ENCODE data around the gene LSS. TPM values are rescaled to one million over a fixed set of nuclear protein-coding genes. Genes with fewer than 3 reads are reported as not detected.

The LSS gene
- total RNA-seq (2014; rRNA removed; shearing (Covaris generic)) = 15.6 and 19.3 TPM in 2 replicates
- 28.1 and 30.4 TPM in 2 replicates for polyA plus RNA-seq (2015; cell fraction: cytosol; rRNA removed)
- 103 and 112 TPM in 2 replicates for polyA plus RNA-seq (2015; cell fraction: nucleus; rRNA removed)

DNA sequence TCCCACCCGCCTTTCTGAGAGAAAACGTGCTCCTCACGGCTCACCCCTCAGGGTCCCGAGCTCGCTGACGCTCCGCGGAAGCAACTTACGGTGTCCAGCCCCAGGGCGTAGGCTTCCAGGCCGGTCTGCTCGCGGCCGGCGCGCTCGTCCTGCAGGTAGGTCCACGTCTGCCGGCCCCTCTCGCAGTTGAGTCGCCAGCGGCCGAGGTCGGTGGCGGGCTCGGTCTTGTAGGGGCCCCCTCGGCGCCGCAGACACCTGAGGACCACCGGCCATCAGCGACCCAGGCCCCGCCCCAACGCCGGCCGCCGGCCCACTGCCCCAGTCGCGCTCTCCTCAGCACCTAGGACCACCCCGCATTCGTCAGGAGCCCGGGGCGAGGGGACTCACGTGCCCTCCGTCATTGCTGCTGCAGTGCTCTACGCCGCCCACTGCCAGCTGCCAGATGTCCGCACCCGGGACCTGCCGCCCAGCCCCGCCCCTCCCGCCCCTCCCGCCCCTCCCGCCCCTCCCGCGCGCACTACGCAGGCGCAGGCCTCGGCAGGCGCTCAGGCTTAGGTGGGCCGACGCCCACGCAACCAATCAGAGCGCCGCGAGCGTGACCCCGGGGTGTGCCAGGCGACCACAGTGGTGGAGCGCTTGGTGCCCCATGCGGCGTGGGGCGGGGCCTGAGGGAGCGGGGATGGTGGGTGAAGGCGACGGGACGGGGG, at the start of gene LSS:
Gene LSS, minus strand, starts transcription at position 430 of the 707 bp plus-strand sequence. Its CDS starts 29 bp downstream, at position 401.
- in situ Hi-C loops (cut with HindIII; ENCODE audit: low pct_unique_long_range_greater_than_20kb, low sequenced_read_pairs) = no loop called here
- DNase-seq (ENCODE audit: low read depth, low spot score) = peak; percentile 95

DNA sequence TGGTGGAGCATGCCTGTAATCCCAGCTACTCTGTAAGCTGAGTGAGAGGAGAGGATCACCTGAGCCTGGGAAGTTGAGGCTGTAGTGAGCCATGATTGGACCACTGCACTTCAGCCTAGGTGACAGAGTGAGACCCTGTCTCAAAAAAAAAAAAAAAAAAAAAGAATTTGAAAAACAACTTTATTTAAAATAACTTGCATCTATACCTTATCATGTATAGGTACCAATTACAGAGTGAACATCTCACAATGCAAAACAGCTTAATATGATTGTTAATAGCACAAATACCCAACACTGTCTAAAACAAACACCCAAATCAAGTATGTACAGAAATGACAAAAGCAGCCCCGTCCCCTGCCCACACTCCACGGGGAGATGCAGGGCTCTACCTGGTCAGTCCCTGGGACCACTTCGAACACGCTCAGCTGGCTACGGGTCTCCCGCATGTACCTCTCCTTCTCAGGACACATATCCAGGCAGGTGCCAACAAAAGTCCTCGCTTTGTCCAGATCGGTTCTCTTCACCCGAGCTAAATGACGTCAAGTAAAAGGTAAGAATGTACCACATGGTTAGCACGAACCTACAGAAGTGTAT, 46.3 kb upstream of the LSS start:
- in situ Hi-C loops (cut with HindIII; ENCODE audit: low pct_unique_long_range_greater_than_20kb, low sequenced_read_pairs) = no loop called here
- no peak for DNase-seq (ENCODE audit: low read depth, low spot score)

DNA sequence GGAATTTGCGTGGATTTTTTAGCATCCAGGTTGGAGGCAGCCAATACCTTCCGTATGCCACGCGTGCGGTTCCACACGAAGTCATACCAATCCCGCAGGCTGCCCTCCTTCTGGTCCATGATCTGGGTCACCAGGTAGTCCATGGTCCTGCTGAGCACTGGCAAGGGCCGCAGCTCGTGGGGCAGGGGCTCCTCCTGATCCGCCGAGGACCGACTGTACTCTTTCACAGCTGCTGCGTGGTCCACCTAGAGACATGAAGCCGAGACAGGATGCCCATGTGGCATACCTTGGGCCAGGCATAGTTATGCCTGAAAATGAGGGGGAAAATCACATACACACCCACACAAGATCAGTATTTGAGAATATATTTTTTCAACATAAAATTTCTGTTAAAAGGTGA, 44.8 kb upstream of the LSS start:
- in situ Hi-C loops (cut with HindIII; ENCODE audit: low pct_unique_long_range_greater_than_20kb, low sequenced_read_pairs) = no loop called here
- DNase-seq (ENCODE audit: low read depth, low spot score) = no peak

DNA sequence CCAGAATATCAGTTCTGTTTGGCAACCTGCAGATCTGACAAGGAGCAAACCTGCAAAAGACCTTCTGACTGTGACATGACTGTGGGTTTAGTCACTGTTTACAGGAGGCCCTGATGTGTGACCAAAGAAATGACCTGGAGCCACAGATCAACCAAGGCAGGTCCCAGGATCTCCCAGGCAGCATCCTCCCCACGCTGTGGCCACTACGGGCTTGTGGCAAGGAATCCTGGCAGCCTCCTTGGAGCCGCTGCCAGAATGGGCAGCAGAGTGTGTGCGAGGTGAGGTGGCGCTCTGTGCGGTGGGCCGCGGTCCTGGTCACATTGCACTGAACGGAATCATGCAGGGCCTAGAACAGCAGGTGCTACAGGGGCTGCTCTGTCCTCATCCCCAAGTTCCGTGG, 40.9 kb upstream of the LSS start:
- no peak for DNase-seq (ENCODE audit: low read depth, low spot score)
- in situ Hi-C loops (cut with HindIII; ENCODE audit: low pct_unique_long_range_greater_than_20kb, low sequenced_read_pairs) = no loop called here

DNA sequence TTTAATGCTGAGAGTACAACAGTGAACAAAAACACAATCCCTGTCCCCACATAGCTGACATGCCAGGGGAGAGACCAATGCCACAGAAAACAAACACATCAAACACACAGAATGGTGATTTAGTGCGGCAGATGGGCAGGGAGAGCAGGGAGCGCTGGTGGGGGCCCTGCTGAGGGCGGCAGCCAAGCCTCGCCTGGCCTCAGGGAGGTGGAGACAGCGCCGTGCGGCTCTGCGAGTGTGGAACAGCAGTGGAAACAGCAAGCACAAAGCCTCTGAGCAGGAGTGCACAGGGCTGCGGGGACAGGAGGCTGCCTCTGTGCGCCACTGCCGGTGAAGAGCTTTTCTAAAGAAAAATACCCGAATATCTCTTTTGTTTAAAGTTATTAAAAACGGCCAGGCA, 39.8 kb upstream of the LSS start:
- in situ Hi-C loops (cut with HindIII; ENCODE audit: low pct_unique_long_range_greater_than_20kb, low sequenced_read_pairs) = no loop called here
- no peak for DNase-seq (ENCODE audit: low read depth, low spot score)

DNA sequence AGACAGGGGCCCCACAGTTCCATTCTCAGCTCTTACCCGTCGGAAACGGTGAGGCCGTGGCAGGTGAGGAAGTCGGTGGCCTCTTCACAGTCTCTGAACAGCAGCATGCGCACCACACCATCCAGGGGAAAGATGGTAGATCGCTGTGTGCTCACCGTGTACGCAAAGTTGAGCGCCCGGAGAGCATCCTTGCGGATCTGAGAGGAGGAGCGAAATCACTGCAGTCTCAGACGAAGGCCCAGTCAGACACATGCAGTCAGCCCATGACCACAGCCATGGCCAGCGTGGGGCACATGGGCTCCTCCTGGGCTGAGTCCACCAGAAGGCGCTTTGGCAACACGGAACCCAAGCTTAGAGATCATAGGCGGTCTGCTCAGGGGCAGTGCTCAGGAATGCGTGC, 38.4 kb upstream of the LSS start:
- DNase-seq (ENCODE audit: low read depth, low spot score) = no peak
- in situ Hi-C loops (cut with HindIII; ENCODE audit: low pct_unique_long_range_greater_than_20kb, low sequenced_read_pairs) = no loop called here

DNA sequence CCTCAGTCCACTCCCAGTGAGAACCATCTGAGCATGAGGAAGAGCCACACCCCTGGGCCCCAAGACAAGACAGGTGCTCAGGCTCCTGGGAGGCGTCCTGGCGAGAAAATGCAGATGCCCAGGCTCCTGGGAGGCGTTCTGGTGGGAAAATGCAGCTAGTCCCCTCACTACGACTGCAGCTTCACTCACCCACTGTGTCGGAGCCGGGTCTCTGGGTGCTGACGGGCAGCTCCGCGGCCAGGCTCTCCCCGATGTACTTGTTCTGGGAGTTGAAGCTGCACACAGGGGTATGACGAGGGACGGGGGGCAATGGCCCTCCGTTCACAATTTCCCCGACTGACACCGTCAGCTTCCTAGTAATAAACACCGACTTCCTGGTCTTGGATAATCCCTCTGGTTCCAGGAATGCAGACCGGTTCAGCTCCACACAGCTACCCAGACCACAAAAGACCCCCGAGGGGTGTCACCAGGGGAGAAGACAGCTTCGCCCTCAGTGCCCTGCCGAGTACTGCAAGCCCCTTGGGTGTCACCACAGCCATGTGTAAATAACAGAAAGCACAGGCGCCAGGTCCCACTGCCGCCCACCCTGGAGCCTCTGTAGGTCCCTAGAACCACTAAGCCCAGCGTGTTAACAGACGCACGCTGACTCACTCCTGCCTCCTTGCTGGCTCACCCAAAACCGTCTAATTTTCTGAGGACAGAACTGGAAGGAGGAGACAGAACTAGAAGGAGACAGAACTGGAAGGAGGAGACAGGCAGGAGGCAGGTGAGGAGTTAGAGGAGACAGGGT, 37.4 kb upstream of the LSS start:
- DNase-seq (ENCODE audit: low read depth, low spot score) = no peak
- in situ Hi-C loops (cut with HindIII; ENCODE audit: low pct_unique_long_range_greater_than_20kb, low sequenced_read_pairs) = no loop called here

DNA sequence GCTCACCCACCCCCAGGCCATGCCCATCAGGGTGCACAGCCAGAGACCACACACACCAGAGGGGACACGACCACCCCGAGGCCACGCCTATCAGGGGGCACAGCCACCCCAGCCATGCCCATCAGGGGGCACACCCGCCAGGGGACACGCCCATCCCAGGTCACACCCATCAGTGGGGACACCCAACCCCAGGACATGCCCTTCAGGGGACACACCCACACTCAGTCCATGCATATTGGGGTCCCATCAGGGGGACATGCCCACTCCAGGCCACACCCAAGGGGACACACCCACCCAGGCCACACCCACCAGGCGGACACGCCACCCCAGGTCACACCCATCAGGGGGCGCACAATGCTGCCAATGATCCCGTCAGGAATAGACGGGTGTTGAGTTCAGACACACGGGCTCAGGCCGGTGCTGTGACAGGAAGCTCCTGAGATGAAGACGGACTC, 36.1 kb upstream of the LSS start:
- in situ Hi-C loops (cut with HindIII; ENCODE audit: low pct_unique_long_range_greater_than_20kb, low sequenced_read_pairs) = no loop called here
- peak; percentile 7 for DNase-seq (ENCODE audit: low read depth, low spot score)

DNA sequence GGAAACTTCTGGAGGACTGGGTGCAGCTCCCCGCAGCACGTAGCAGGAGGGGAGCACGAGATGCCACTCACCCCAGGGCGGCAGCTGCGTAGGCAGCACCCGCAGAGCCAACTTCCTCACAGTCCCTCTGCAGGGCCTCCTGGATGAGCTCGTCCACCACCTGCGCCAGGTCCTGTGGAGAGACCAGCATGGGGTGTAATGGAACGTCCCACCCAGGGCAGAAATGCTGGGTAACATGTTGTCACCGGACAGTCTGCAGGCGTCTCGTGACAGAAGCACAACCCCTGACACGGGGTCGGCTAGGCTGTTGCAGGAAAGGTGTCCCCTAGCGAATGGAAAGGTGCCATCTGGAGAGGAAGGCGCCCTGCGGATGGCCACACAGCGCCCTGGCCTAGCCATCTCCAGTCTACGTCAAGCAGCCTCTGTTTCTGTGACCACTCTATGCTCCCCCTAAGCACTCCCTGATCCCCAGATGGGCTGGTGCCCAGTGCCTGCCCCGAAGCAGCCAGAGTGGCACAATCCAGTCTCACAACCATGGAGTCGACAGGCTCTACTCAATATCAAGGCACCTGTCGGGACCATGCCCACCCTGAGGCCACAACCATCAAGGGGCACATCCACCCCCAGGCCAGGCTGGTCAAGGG, 35.6 kb upstream of the LSS start:
- no peak for DNase-seq (ENCODE audit: low read depth, low spot score)
- in situ Hi-C loops (cut with HindIII; ENCODE audit: low pct_unique_long_range_greater_than_20kb, low sequenced_read_pairs) = no loop called here

DNA sequence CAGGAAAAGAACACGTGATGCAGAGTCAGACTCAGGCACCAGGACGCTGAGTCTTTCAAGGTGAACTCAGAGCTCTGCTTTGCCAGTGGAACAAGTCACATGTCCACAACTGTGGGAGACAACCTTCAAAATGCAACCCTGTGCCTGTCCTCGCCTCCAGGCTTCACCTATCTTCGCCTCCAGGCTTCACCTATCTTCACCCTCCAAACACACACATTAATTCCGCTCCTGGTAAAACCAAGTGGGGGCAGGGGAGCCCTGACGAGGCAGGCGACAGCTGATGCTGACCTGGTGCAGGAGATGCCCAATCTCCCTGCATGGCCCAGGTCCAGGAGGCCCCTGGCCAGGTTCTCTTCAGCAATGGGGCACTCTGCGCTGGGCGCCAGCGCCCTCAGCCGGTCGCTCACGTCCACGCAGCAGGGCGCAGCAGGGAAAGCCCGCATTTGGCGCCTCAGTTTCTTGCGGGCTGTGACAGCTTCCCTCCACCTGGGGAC, 28.0 kb upstream of the LSS start:
- in situ Hi-C loops (cut with HindIII; ENCODE audit: low pct_unique_long_range_greater_than_20kb, low sequenced_read_pairs) = no loop called here
- no peak for DNase-seq (ENCODE audit: low read depth, low spot score)

DNA sequence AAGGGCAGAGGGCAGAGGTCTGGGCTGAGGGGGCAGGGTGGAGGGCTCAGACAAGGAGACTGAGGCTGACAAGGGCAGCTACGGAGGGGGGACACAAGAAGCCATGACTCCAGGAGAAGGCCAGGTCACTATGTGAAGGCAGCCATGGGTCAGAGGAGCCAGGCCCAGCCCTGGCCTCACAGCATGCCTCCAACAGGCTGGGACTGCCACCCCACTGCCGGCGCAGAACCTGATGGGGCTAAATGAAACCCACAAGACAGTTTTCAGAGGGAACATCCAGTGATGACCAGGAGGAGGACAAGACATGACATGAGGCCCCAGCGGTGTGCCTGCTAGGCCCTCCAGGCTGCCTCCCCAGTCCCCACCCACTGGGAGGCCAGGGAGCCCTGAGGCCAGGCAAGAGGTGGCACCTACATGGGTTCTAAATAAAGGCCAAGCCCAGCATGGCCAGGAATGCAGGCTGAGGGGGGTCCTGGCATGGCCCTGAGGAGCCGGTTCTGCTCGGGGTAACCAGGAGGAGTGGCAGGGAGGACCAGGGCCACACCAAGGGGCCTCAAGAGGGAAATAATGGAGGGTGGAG, 27.3 kb upstream of the LSS start:
- DNase-seq (ENCODE audit: low read depth, low spot score) = no peak
- in situ Hi-C loops (cut with HindIII; ENCODE audit: low pct_unique_long_range_greater_than_20kb, low sequenced_read_pairs) = no loop called here

DNA sequence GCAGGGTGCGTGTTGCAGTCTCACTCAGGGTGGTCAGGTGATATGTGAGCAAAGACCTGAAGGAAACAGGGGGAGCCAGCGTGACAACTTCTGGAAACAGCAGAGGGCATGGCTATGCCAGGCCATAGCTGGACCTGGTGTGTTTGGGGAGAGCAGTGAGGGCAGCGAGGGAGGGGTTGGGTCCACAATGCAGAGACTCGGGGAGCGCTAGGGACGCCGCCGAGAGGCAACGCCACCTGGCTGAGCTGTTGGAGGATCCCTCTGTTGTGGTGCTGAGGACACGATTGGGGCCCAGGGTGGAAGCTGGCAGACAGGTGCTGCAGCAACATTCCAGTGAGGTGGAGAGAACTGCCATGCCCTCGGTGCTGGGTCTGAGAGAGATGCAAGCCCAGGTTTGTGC, 26.6 kb upstream of the LSS start:
- in situ Hi-C loops (cut with HindIII; ENCODE audit: low pct_unique_long_range_greater_than_20kb, low sequenced_read_pairs) = no loop called here
- no peak for DNase-seq (ENCODE audit: low read depth, low spot score)

DNA sequence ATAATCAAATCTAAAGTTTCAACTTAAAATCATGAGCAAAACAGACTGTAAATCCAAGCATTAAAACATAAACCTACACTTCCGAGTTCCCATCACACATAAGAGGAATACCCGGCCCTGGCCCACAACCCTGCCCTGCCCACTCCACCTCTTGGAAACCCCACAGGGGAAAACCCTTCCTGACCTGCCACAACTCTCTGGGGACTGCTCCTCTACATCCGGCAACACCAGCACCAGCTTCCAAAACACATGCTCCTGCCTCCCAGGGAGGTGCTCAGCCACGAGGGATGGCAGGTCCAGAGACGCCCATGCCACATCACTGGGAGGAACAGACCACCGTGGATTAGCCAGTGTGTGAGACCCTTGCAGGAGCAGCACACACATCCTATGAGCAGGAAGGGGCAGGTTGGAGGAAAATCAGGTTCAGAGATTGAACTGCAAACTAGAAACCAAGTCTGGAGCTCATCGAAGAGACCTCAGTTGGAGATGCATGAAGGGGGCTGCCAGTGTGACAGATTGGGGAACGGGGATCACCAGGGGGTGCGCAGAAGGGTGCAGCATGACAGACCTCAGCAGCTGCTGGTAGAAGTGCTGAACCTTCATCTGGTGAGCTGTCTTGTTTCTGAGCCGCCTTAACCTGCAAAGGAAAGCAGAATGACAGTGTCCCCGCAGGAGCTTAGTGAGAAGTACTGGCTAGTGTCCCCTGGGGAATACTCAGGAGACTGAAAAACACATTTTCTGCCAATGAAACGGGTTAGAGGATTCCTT, 25.8 kb upstream of the LSS start:
- in situ Hi-C loops (cut with HindIII; ENCODE audit: low pct_unique_long_range_greater_than_20kb, low sequenced_read_pairs) = no loop called here
- DNase-seq (ENCODE audit: low read depth, low spot score) = no peak

DNA sequence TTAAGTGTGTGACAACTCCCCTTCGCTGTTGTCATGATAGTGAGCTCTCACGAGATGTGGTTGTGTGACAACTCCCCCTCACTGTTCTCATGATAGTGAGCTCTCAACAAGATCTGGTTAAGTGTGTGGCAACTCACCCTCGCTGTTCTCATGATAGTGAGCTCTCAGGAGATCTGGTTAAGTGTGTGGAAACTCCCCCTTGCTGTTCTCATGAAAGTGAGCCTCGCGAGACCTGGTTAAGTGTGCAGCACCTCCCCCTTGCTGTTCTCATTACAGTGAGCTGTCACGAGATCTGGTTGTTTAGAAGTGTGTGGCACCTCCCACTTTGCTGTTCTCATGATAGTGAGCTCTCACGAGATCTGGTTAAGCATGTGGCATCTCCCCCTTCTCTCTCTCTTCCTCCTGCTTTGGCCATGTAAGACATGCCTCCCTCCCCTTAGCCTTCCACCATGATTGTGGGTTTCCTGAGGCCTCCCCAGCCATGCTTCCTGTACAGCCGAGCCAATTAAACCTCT, 25.1 kb upstream of the LSS start:
- in situ Hi-C loops (cut with HindIII; ENCODE audit: low pct_unique_long_range_greater_than_20kb, low sequenced_read_pairs) = no loop called here

DNA sequence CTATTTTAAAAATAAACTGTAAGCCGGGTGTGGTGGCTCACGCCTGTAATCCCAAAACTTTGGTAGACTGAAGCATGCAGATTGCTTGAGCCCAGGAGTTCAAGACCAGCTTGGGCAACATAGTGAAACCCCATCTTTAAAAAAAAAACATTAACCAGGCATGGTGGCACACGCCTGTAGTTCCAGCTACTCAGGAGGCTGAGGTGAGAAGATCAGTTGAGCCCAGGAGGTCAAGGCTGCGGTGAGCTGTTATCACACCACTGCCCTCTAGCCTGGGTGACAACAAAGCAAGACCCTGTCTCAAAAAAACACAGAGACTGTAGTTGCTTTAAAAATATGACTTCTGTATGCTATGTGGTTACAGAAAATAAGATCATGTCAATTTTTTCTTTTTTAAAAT, 24.3 kb upstream of the LSS start:
- no peak for DNase-seq (ENCODE audit: low read depth, low spot score)
- in situ Hi-C loops (cut with HindIII; ENCODE audit: low pct_unique_long_range_greater_than_20kb, low sequenced_read_pairs) = no loop called here

More for the DNA sequence above, 25.1 kb upstream of the LSS start:
- peak; percentile 80 for DNase-seq (ENCODE audit: low read depth, low spot score)

DNA sequence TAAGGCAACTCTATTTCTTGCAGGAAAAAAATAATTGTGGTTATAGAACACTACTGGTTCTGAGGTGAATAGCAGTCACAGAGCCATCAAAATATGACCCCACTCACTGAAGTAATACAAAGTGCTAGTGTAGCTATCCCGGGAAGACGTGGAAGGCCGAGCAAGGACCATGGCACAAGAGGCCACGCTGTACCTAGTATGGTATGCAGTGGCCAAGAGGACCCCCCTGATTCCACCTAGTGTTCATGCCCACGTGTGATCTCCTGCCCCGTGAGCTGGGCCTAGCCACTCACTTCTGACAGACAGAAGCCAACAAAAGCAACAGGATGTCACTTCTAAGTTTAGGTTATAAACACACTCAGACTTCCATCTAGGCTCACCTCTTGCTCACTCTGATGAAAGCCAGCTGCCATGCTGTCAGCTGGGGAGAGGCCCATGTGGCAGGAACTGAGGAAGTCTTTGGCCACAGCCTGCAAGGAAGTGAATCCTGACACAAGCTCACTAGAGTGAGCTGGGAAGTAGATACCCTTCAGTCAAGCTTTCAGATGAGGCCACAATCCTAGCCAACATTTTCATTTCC, 21.7 kb upstream of the LSS start:
- DNase-seq (ENCODE audit: low read depth, low spot score) = no peak
- in situ Hi-C loops (cut with HindIII; ENCODE audit: low pct_unique_long_range_greater_than_20kb, low sequenced_read_pairs) = no loop called here
